GM10266 (cell line): ENCODE data around the gene SMARCA5.
"Not testable (repeated sequence)": the region's sequence is repeated elsewhere in the genome, so short reads cannot be mapped to it uniquely, and the experiment has no call there.

Experiments used
- DNase-seq: peaks from one replicate; pipeline ENCODE4 v3.0.0; 2012; ENCODE audit errors: extremely low spot score
- CTCF ChIP-seq: IDR thresholded peaks from 2 replicates; pipeline ENCODE4 v1.5.1; 2012; ENCODE audit warnings: mild to moderate bottlenecking, low read depth; ENCODE audit not compliant: control insufficient read depth, insufficient read depth; ENCODE audit errors: missing control alignments

The SMARCA5 gene

GRCh38 chr4:143514169-143514495 lies 630 bp downstream of the SMARCA5 start:
- DNase-seq: no peak
- TF ChIP-seq CTCF: no peak

- no peak for TF ChIP-seq CTCF
- DNase-seq: peak; percentile 18
Measured at GRCh38 chr4:143514497-143514896, 995 bp downstream of the SMARCA5 start.

- TF ChIP-seq CTCF: no peak
- no peak for DNase-seq
Measured at GRCh38 chr4:143514901-143515300, 1.4 kb downstream of the SMARCA5 start.

GRCh38 chr4:143515905-143516304 lies 2.4 kb downstream of the SMARCA5 start:
- no peak for DNase-seq
- no peak for TF ChIP-seq CTCF

- TF ChIP-seq CTCF: no peak
- DNase-seq: no peak
Measured at GRCh38 chr4:143517764-143518163, 4.3 kb downstream of the SMARCA5 start.

GRCh38 chr4:143524211-143524610 lies 10.7 kb downstream of the SMARCA5 start:
- no peak for TF ChIP-seq CTCF
- DNase-seq: no peak

GRCh38 chr4:143528046-143528445 lies 14.5 kb downstream of the SMARCA5 start:
- DNase-seq: not testable (repeated sequence)

- no peak for DNase-seq
- TF ChIP-seq CTCF: peak; percentile 35
Measured at GRCh38 chr4:143531380-143531779, 17.9 kb downstream of the SMARCA5 start.
